IMR-90 (cell line): Measurements from ENCODE around the gene DOCK2. TPM values are rescaled to one million over a fixed set of nuclear protein-coding genes. Genes with fewer than 3 reads are reported as not detected.

Experiments
- ATAC-seq: fragments of 200-7000 bp; cut with Tn5 transposase; 2 replicates; pipeline ENCODE4 v1.9.1; 2020; ENCODE audit warnings: low read depth, mild to moderate bottlenecking, moderate library complexity
- BruUV-seq: library from RNA; stranded (reverse); fragments of 400-500 nt; replicated peaks from 2 replicates; lab custom pipeline; 2021; lab: Mats Ljungman, UMichigan
- CTCF ChIA-PET: fragments of 300-600 bp; formaldehyde crosslinking; extraction: SDS; loops from one replicate; lab custom pipeline; 2021; ENCODE audit warnings: antibody characterized with exemption; lab: Yijun Ruan, JAX
- POLR2A ChIA-PET: fragments of 300-600 bp; sonication (Branson Sonifier 250); formaldehyde crosslinking; loops from one replicate; lab custom pipeline; 2022; ENCODE audit warnings: antibody characterized with exemption; ENCODE audit not compliant: unreplicated experiment; lab: Charles Lee
- DNase-seq: peaks from one replicate; pipeline ENCODE4 v3.0.0; 2013
- H2AFZ ChIP-seq: replicated peaks from 2 replicates; pipeline ENCODE3; 2013; ENCODE audit warnings: low read length, mild to moderate bottlenecking; ENCODE audit not compliant: poor library complexity
- H2AK5ac ChIP-seq: 2 replicates; pipeline ENCODE4 v1.6.1; 2013; ENCODE audit warnings: low read depth, low read length, inconsistent platforms
- H2AK9ac ChIP-seq: replicated peaks from 2 replicates; pipeline ENCODE3; 2013; ENCODE audit warnings: mild to moderate bottlenecking, low read depth, low read length, moderate library complexity; ENCODE audit not compliant: poor library complexity
- H2BK120ac ChIP-seq: 2 replicates; pipeline ENCODE4 v1.6.1; 2013; ENCODE audit warnings: low read depth, low read length, inconsistent platforms
- H2BK15ac ChIP-seq: 3 replicates; pipeline ENCODE4 v1.6.1; 2013; ENCODE audit warnings: low read depth, low read length, inconsistent platforms
- H2BK20ac ChIP-seq: 2 replicates; pipeline ENCODE4 v1.6.1; 2013; ENCODE audit warnings: low read depth, mild to moderate bottlenecking, inconsistent platforms, low read length, moderate library complexity
- H2BK5ac ChIP-seq: 2 replicates; pipeline ENCODE4 v1.6.1; 2013; ENCODE audit warnings: mild to moderate bottlenecking, low read depth, low read length, inconsistent platforms; ENCODE audit not compliant: poor library complexity, severe bottlenecking
- H3K14ac ChIP-seq: replicated peaks from 2 replicates; pipeline ENCODE4 v1.6.1; 2013; ENCODE audit warnings: low read depth, low read length, inconsistent platforms
- H3K18ac ChIP-seq: 2 replicates; pipeline ENCODE4 v1.6.1; 2013; ENCODE audit warnings: low read depth, low read length, control low read depth
- H3K23ac ChIP-seq: 2 replicates; pipeline ENCODE4 v1.6.1; 2013; ENCODE audit warnings: low read depth, low read length, inconsistent platforms
- H3K27ac ChIP-seq: 2 replicates; pipeline ENCODE4 v1.5.1; 2013; ENCODE audit warnings: mild to moderate bottlenecking, control low read depth, low read length; ENCODE audit not compliant: insufficient read depth
- H3K27me3 ChIP-seq: 2 replicates; pipeline ENCODE4 v1.6.1; 2013; ENCODE audit warnings: low read length; ENCODE audit not compliant: control insufficient read depth, insufficient read depth
- H3K36me3 ChIP-seq: 2 replicates; pipeline ENCODE4 v1.6.1; 2013; ENCODE audit warnings: low read length, mixed read lengths; ENCODE audit not compliant: control insufficient read depth, insufficient read depth
- H3K4ac ChIP-seq: 2 replicates; pipeline ENCODE4 v1.6.1; 2013; ENCODE audit warnings: low read depth, low read length, inconsistent platforms
- H3K4me1 ChIP-seq: 2 replicates; pipeline ENCODE4 v1.6.1; 2013; ENCODE audit warnings: low read length, mixed read lengths; ENCODE audit not compliant: control insufficient read depth, insufficient read depth
- H3K4me2 ChIP-seq: 2 replicates; pipeline ENCODE4 v1.6.1; 2013; ENCODE audit warnings: low read depth, mild to moderate bottlenecking, control low read depth, low read length, moderate library complexity
- H3K4me3 ChIP-seq: 2 replicates; pipeline ENCODE4 v1.5.1; 2013; ENCODE audit warnings: low read depth, mild to moderate bottlenecking, control low read depth, low read length, moderate library complexity; ENCODE audit not compliant: insufficient read depth
- H3K56ac ChIP-seq: 2 replicates; pipeline ENCODE4 v1.6.1; 2013; ENCODE audit warnings: low read length, inconsistent platforms; ENCODE audit not compliant: insufficient read depth; ENCODE audit errors: extremely low read depth
- H3K79me1 ChIP-seq, 2 experiments: 2 replicates each; pipeline ENCODE4 v1.6.1; 2013; ENCODE audit warnings: low read length in 2 of 2, inconsistent platforms in 1 of 2, low read depth in 1 of 2
- H3K9ac ChIP-seq: 2 replicates; pipeline ENCODE4 v1.6.1; 2013; ENCODE audit warnings: low read depth, low read length, control low read depth
- H3K9me1 ChIP-seq: 2 replicates; pipeline ENCODE4 v1.6.1; 2013; ENCODE audit warnings: low read length, inconsistent platforms; ENCODE audit not compliant: insufficient read depth
- H3K9me3 ChIP-seq: 2 replicates; pipeline ENCODE4 v1.6.1; 2013; ENCODE audit warnings: low read length; ENCODE audit not compliant: control insufficient read depth, insufficient read depth
- H4K20me1 ChIP-seq: 2 replicates; pipeline ENCODE4 v1.6.1; 2013; ENCODE audit warnings: low read length, inconsistent platforms; ENCODE audit not compliant: insufficient read depth
- H4K5ac ChIP-seq: 2 replicates; pipeline ENCODE4 v1.6.1; 2013; ENCODE audit warnings: mild to moderate bottlenecking, low read depth, low read length, control low read depth
- H4K8ac ChIP-seq, 2 experiments: 2 replicates each; pipeline ENCODE4 v1.6.1; 2013; ENCODE audit warnings: low read depth in 2 of 2, low read length in 2 of 2, control low read depth in 1 of 2, inconsistent platforms in 1 of 2
- H4K91ac ChIP-seq: 2 replicates; pipeline ENCODE4 v1.6.1; 2013; ENCODE audit warnings: low read depth, low read length, inconsistent platforms; ENCODE audit not compliant: insufficient read depth
- BHLHE40 ChIP-seq: fragments of 150-350 bp; IDR thresholded peaks from 2 replicates; pipeline ENCODE4 v1.6.1; 2016; ENCODE audit warnings: mild to moderate bottlenecking, low read depth, low read length
- CEBPB ChIP-seq: IDR thresholded peaks from 2 replicates; pipeline ENCODE4 v1.6.1; 2012; ENCODE audit warnings: low read depth, low read length, improper control_type of control experiment
- CHD1 ChIP-seq: IDR thresholded peaks from 2 replicates; pipeline ENCODE4 v1.6.1; 2012; ENCODE audit warnings: low read depth, low read length, improper control_type of control experiment
- ELK1 ChIP-seq: fragments of 150-350 bp; IDR thresholded peaks from 2 replicates; pipeline ENCODE4 v1.6.1; 2016; ENCODE audit warnings: low read depth, mild to moderate bottlenecking, low read length, moderate library complexity, borderline replicate concordance
- FOS ChIP-seq: fragments of 150-350 bp; IDR thresholded peaks from 2 replicates; pipeline ENCODE4 v1.6.1; 2016; ENCODE audit warnings: low read depth, low read length
- MAFK ChIP-seq: IDR thresholded peaks from 2 replicates; pipeline ENCODE4 v1.6.1; 2012; ENCODE audit warnings: low read depth, low read length, improper control_type of control experiment
- MAZ ChIP-seq: IDR thresholded peaks from 2 replicates; pipeline ENCODE4 v1.6.1; 2012; ENCODE audit warnings: low read depth, mild to moderate bottlenecking, low read length, improper control_type of control experiment, moderate library complexity, borderline replicate concordance
- MXI1 ChIP-seq: IDR thresholded peaks from 2 replicates; pipeline ENCODE4 v1.6.1; 2012; ENCODE audit warnings: low read depth, mild to moderate bottlenecking, low read length, moderate library complexity, borderline replicate concordance
- NFE2L2 ChIP-seq: fragments of 150-350 bp; IDR thresholded peaks from 2 replicates; pipeline ENCODE4 v1.6.1; 2016; ENCODE audit warnings: low read depth, mild to moderate bottlenecking, low read length
- POLR2A ChIP-seq: IDR thresholded peaks from 2 replicates; pipeline ENCODE4 v1.6.1; 2012; ENCODE audit warnings: mild to moderate bottlenecking, low read depth, low read length
- RCOR1 ChIP-seq: IDR thresholded peaks from 2 replicates; pipeline ENCODE4 v1.6.1; 2012; ENCODE audit warnings: mild to moderate bottlenecking, low read length, improper control_type of control experiment; ENCODE audit not compliant: insufficient replicate concordance
- RFX5 ChIP-seq: IDR thresholded peaks from 2 replicates; pipeline ENCODE4 v1.8.0; 2012; ENCODE audit warnings: low read depth, mild to moderate bottlenecking, low read length, moderate library complexity
- SMC3 ChIP-seq: fragments of 150-350 bp; IDR thresholded peaks from 2 replicates; pipeline ENCODE4 v1.6.1; 2016; ENCODE audit warnings: low read depth, mild to moderate bottlenecking, antibody characterized with exemption, low read length, moderate library complexity
- WGBS, 2 experiments: methylation state at CpG; one replicate each; pipeline versions ENCODE4 v1.1.5 to v1.1.7; 2013; ENCODE audit warnings: missing lambda C conversion rate in 2 of 2; ENCODE audit not compliant: insufficient read length in 1 of 2; ENCODE audit errors: extremely low coverage in 2 of 2; 5-methylcytosine and 5-hydroxymethylcytosine counted together
- dilution Hi-C: fragments of 300-500 bp; cut with HindIII; formaldehyde crosslinking; loops from one replicate; pipeline ENCODE4 v1.14.3; 2018; ENCODE audit warnings: low sequenced_read_pairs; ENCODE audit not compliant: unreplicated experiment
- in situ Hi-C: fragments of 300-500 bp; cut with MboI; formaldehyde crosslinking; loops from 3 replicates; pipeline ENCODE4 v1.14.3; 2019; ENCODE audit warnings: low sequenced_read_pairs, inconsistent platforms, mixed read lengths
- intact Hi-C: fragments of 100-400 bp; cut with micrococcal nuclease; formaldehyde crosslinking; loops from 2 replicates; pipeline ENCODE4 v1.10.0; 2022
- polyA plus RNA-seq, 3 experiments: library from polyadenylated mRNA; depleted of rRNA; stranded (reverse); fragments of >200 nt; gene quantifications; 2 replicates each; pipeline ENCODE4 v1.2.3, GENCODE V29; 2012; ENCODE audit warnings: low replicate concordance in 1 of 3
- total RNA-seq: library from RNA; depleted of rRNA; stranded (reverse); fragments of >200 nt; gene quantifications from 2 replicates; pipeline ENCODE4 v1.2.3, GENCODE V29; 2012
- TF ChIP-seq, protein P1 (sequence below): conservative IDR thresholded peaks from 2 replicates; pipeline ENCODE4 v1.5.1; 2012; ENCODE audit warnings: mild to moderate bottlenecking, low read depth, low read length, improper control_type of control experiment
- TF ChIP-seq, protein P2 (sequence below): fragments of 150-350 bp; IDR thresholded peaks from 2 replicates; pipeline ENCODE4 v1.6.1; 2017; ENCODE audit warnings: mild to moderate bottlenecking, antibody characterized with exemption, low read length, low read depth

The DOCK2 gene
- total and polyA plus RNA-seq, 2 of the 4 experiments (the other 2 are of a cell fraction), result 0.72 to 3.0 TPM

- H2AFZ ChIP-seq, result no peak overlapping the region
- no peak overlapping the region for H2AK5ac ChIP-seq
- TF ChIP-seq RCOR1 (no peak), FOS (no peak), ELK1 (no peak), CEBPB (no peak), MXI1 (no peak), POLR2A (no peak), SMC3 (no peak), NFE2L2 (no peak), CHD1 (no peak), RFX5 (no peak), MAFK (no peak), MAZ (no peak), BHLHE40 (no peak)
- TF ChIP-seq, protein P1, sequence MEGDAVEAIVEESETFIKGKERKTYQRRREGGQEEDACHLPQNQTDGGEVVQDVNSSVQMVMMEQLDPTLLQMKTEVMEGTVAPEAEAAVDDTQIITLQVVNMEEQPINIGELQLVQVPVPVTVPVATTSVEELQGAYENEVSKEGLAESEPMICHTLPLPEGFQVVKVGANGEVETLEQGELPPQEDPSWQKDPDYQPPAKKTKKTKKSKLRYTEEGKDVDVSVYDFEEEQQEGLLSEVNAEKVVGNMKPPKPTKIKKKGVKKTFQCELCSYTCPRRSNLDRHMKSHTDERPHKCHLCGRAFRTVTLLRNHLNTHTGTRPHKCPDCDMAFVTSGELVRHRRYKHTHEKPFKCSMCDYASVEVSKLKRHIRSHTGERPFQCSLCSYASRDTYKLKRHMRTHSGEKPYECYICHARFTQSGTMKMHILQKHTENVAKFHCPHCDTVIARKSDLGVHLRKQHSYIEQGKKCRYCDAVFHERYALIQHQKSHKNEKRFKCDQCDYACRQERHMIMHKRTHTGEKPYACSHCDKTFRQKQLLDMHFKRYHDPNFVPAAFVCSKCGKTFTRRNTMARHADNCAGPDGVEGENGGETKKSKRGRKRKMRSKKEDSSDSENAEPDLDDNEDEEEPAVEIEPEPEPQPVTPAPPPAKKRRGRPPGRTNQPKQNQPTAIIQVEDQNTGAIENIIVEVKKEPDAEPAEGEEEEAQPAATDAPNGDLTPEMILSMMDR, result no peak
- TF ChIP-seq, protein P2, sequence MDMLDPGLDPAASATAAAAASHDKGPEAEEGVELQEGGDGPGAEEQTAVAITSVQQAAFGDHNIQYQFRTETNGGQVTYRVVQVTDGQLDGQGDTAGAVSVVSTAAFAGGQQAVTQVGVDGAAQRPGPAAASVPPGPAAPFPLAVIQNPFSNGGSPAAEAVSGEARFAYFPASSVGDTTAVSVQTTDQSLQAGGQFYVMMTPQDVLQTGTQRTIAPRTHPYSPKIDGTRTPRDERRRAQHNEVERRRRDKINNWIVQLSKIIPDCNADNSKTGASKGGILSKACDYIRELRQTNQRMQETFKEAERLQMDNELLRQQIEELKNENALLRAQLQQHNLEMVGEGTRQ, result no peak
- dilution Hi-C loops, result no loop called here
- no peak overlapping the region for H4K5ac ChIP-seq
- no peak overlapping the region for H2AK9ac ChIP-seq
- in situ Hi-C loops, result no loop called here
- H3K4me3 ChIP-seq, result no peak overlapping the region
- no peaks in the 10 kb centered on the region for H3K9me3 ChIP-seq
- H2BK120ac ChIP-seq, result no peak overlapping the region
- H3K56ac ChIP-seq, result no peak overlapping the region
- H3K9ac ChIP-seq, result no peak overlapping the region
- H3K18ac ChIP-seq, result no peak overlapping the region
- H3K79me1 ChIP-seq, result no peaks in the 10 kb centered on the region
- no peaks in the 10 kb centered on the region for H3K4me1 ChIP-seq
- H2BK20ac ChIP-seq, result no peak overlapping the region
- DNase-seq (no peak), ATAC-seq (no peak)
- H2BK15ac ChIP-seq, result no peak overlapping the region
- no TSS peak for BruUV-seq
- no peaks in the 10 kb centered on the region for H3K36me3 ChIP-seq
- no peak overlapping the region for H4K8ac ChIP-seq
- H3K4ac ChIP-seq, result no peak overlapping the region
- CTCF ChIA-PET, result no interaction called here
- intact Hi-C loops, result no loop called here
- POLR2A ChIA-PET, result no interaction called here
- H3K27me3 ChIP-seq, result peaks cover 4% of the 10 kb centered on the region; the same call in 1 of the 2 replicates
- H4K91ac ChIP-seq, result no peak overlapping the region
- no peak overlapping the region for H3K27ac ChIP-seq
- no peak overlapping the region for H3K14ac ChIP-seq
- H3K4me2 ChIP-seq, result no peak overlapping the region
- no peak overlapping the region for H2BK5ac ChIP-seq
- WGBS, 2 experiments, result no CpG with 5 or more reads among the region's 3 CpGs
- H3K9me1 ChIP-seq, result no peaks in the 10 kb centered on the region
- no peak overlapping the region for H3K23ac ChIP-seq
- H4K20me1 ChIP-seq, result no peaks in the 10 kb centered on the region
Observed at GRCh38 chr5:170049713-170050112, 412.6 kb downstream of the DOCK2 start.
